Mesenchymal stem cell (in vitro differentiated cells and primary cell): ENCODE measurements around the gene COBL.

Experiments
- DNase-seq: peaks from one replicate; pipeline ENCODE4 v3.0.0-alpha.2; 2013
- H2AFZ ChIP-seq: one replicate; pipeline ENCODE4 v1.6.1; 2013; ENCODE audit warnings: low read depth, mild to moderate bottlenecking, control low read depth, inconsistent platforms, low read length, moderate library complexity
- H2AK5ac ChIP-seq: 2 replicates; pipeline ENCODE4 v1.6.1; 2013; ENCODE audit warnings: low read length, moderate library complexity, mild to moderate bottlenecking, inconsistent platforms; ENCODE audit not compliant: severe bottlenecking
- H2BK120ac ChIP-seq: one replicate; pipeline ENCODE4 v1.6.1; 2013; ENCODE audit warnings: low read depth, mild to moderate bottlenecking, inconsistent platforms, low read length, moderate library complexity
- H2BK12ac ChIP-seq, 2 experiments: one replicate each; pipeline ENCODE4 v1.6.1; 2013; ENCODE audit warnings: inconsistent platforms in 2 of 2, low read length in 2 of 2, mild to moderate bottlenecking in 2 of 2, moderate library complexity in 2 of 2, control low read depth in 1 of 2
- H2BK15ac ChIP-seq: one replicate; pipeline ENCODE4 v1.6.1; 2013; ENCODE audit warnings: mild to moderate bottlenecking, low read depth, inconsistent platforms; ENCODE audit not compliant: poor library complexity, severe bottlenecking
- H2BK5ac ChIP-seq: 2 replicates; pipeline ENCODE4 v1.6.1; 2013; ENCODE audit warnings: low read depth, mild to moderate bottlenecking, low read length, control low read depth, inconsistent platforms; ENCODE audit not compliant: poor library complexity, severe bottlenecking
- H3K14ac ChIP-seq, 2 experiments: one replicate each; pipeline ENCODE4 v1.6.1; 2013; ENCODE audit warnings: inconsistent platforms in 2 of 2, low read length in 2 of 2, control low read depth in 1 of 2, mild to moderate bottlenecking in 1 of 2, moderate library complexity in 1 of 2
- H3K18ac ChIP-seq, 2 experiments: one replicate each; pipeline ENCODE4 v1.6.1; 2013; ENCODE audit warnings: inconsistent platforms in 2 of 2, low read length in 2 of 2, control low read depth in 1 of 2, low read depth in 1 of 2, mild to moderate bottlenecking in 1 of 2
- H3K23ac ChIP-seq, 2 experiments: one replicate each; pipeline ENCODE4 v1.6.1; 2013; ENCODE audit warnings: inconsistent platforms in 2 of 2, low read length in 2 of 2, mild to moderate bottlenecking in 2 of 2, moderate library complexity in 2 of 2, control low read depth in 1 of 2
- H3K27ac ChIP-seq: 2 replicates; pipeline ENCODE4 v1.5.1; 2013; ENCODE audit warnings: mild to moderate bottlenecking, moderate library complexity, low read length, control low read depth, inconsistent platforms; ENCODE audit not compliant: poor library complexity, severe bottlenecking
- H3K27me3 ChIP-seq, 2 experiments: 2 replicates each; pipeline versions ENCODE4 v1.6.1 to v1.7.0; 2013; ENCODE audit warnings: low read length in 2 of 2, mild to moderate bottlenecking in 2 of 2, moderate library complexity in 2 of 2, control low read depth in 1 of 2, inconsistent platforms in 1 of 2; ENCODE audit not compliant: control insufficient read depth in 1 of 2, insufficient read depth in 1 of 2
- H3K36me3 ChIP-seq, 2 experiments: 2 replicates each; pipeline versions ENCODE4 v1.6.1 to v1.7.0; 2013; ENCODE audit warnings: low read length in 2 of 2, control low read depth in 1 of 2, inconsistent platforms in 1 of 2, low read depth in 1 of 2, mild to moderate bottlenecking in 1 of 2; ENCODE audit not compliant: insufficient read depth in 2 of 2, control insufficient read depth in 1 of 2
- H3K4ac ChIP-seq, 2 experiments: one replicate each; pipeline ENCODE4 v1.6.1; 2013; ENCODE audit warnings: inconsistent platforms in 2 of 2, low read length in 2 of 2, mild to moderate bottlenecking in 2 of 2, moderate library complexity in 2 of 2, control low read depth in 1 of 2, low read depth in 1 of 2
- H3K4me1 ChIP-seq: 2 replicates; pipeline ENCODE4 v1.6.1; 2013; ENCODE audit warnings: low read depth, low read length, control low read depth; ENCODE audit not compliant: control insufficient read depth, insufficient read depth
- H3K4me2 ChIP-seq: 2 replicates; pipeline ENCODE4 v1.6.1; 2013; ENCODE audit warnings: low read length, mild to moderate bottlenecking, inconsistent platforms; ENCODE audit not compliant: poor library complexity, severe bottlenecking
- H3K4me3 ChIP-seq, 2 experiments: 2 replicates each; pipeline versions ENCODE4 v1.5.1 to v1.7.0; 2013; ENCODE audit warnings: low read length in 2 of 2, mild to moderate bottlenecking in 2 of 2, control low read depth in 1 of 2, low read depth in 1 of 2; ENCODE audit not compliant: insufficient read depth in 1 of 2
- H3K79me1 ChIP-seq: replicated peaks from 2 replicates; pipeline ENCODE4 v1.6.1; 2013; ENCODE audit warnings: mild to moderate bottlenecking, control low read depth, low read length, inconsistent platforms; ENCODE audit not compliant: poor library complexity, severe bottlenecking
- H3K9ac ChIP-seq: 2 replicates; pipeline ENCODE4 v1.7.0; 2013; ENCODE audit warnings: mild to moderate bottlenecking, low read length, moderate library complexity
- H3K9me3 ChIP-seq: 2 replicates; pipeline ENCODE4 v1.7.0; 2013; ENCODE audit warnings: mild to moderate bottlenecking, low read length; ENCODE audit not compliant: control insufficient read depth
- H4K8ac ChIP-seq: one replicate; pipeline ENCODE4 v1.6.1; 2013; ENCODE audit warnings: inconsistent platforms, mild to moderate bottlenecking, low read length, moderate library complexity
- H4K91ac ChIP-seq: one replicate; pipeline ENCODE4 v1.6.1; 2013; ENCODE audit warnings: mild to moderate bottlenecking, low read length, inconsistent platforms
- WGBS: methylation state at CpG from one replicate; pipeline ENCODE4 v1.1.7; 2013; ENCODE audit warnings: mixed read lengths; 5-methylcytosine and 5-hydroxymethylcytosine counted together

Gene COBL

DNA sequence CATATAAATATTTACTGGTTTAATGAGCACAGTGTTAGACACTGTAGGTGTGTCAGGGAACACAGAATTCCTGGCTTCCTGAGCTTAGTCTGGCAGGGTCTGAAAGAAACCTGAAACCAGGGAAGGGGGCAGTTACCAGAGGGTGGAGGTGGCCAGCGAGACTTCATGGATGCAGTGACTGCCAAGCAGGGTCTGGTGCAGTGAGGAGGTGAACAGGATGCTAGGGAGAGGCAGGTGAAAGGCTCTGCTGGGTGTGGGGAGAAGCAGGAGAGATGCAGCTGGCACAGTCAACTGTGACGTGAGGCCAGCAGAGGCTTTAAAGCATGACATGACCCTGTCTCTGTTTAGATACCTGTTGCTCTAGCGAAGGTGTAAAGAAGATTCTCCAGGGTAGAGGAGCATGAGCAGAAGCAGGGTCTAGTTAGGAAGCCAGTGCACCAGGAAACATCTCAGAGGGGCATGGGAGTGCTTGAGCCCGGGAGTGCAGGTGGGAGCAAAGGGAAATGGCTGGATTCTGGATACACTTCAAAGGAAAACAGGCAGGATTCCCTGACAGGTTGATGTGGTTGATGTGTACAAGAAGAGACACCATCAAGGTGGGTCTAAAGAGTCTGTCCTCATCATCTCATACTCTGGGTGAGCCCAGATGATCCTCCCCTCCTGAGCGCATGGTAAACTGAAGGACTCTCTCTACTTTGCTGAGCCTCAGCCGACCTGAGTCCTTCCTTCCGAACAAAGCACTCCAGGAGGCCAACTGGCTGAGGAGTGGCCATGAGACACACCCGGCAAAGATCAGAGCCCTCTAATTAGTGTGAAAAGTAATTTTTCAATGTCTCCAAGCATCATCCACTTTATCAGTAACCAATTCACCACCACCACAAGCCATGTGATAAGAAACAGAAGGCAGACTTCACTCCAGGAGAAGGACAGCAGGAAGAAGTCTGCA, 186.8 kb downstream of the COBL start:
- no peaks in the 10 kb centered on the region for H3K36me3 ChIP-seq
- no peak overlapping the region for H3K4me2 ChIP-seq
- no peak for DNase-seq
- no peaks in the 10 kb centered on the region for H3K79me1 ChIP-seq
- H3K18ac ChIP-seq, result no peak overlapping the region
- no peak overlapping the region for H3K9ac ChIP-seq
- H3K27me3 ChIP-seq, result no peaks in the 10 kb centered on the region
- H2BK15ac ChIP-seq, result no peak overlapping the region
- no peaks in the 10 kb centered on the region for H3K4me1 ChIP-seq
- no peaks in the 10 kb centered on the region for H3K9me3 ChIP-seq
- H2BK12ac ChIP-seq, result no peak overlapping the region
- H3K27ac ChIP-seq, result no peak overlapping the region
- H4K8ac ChIP-seq, result no peak overlapping the region
- H2AK5ac ChIP-seq, result no peak overlapping the region
- H2BK5ac ChIP-seq, result no peak overlapping the region
- H3K14ac ChIP-seq, result no peak overlapping the region
- no peak overlapping the region for H3K23ac ChIP-seq
- no peak overlapping the region for H3K4me3 ChIP-seq
- H4K91ac ChIP-seq, result no peak overlapping the region
- H2AFZ ChIP-seq, result no peak overlapping the region
- no peak overlapping the region for H3K4ac ChIP-seq
- WGBS, result 69% methylated on average over 8 of the region's 8 CpGs
- no peak overlapping the region for H2BK120ac ChIP-seq

DNA sequence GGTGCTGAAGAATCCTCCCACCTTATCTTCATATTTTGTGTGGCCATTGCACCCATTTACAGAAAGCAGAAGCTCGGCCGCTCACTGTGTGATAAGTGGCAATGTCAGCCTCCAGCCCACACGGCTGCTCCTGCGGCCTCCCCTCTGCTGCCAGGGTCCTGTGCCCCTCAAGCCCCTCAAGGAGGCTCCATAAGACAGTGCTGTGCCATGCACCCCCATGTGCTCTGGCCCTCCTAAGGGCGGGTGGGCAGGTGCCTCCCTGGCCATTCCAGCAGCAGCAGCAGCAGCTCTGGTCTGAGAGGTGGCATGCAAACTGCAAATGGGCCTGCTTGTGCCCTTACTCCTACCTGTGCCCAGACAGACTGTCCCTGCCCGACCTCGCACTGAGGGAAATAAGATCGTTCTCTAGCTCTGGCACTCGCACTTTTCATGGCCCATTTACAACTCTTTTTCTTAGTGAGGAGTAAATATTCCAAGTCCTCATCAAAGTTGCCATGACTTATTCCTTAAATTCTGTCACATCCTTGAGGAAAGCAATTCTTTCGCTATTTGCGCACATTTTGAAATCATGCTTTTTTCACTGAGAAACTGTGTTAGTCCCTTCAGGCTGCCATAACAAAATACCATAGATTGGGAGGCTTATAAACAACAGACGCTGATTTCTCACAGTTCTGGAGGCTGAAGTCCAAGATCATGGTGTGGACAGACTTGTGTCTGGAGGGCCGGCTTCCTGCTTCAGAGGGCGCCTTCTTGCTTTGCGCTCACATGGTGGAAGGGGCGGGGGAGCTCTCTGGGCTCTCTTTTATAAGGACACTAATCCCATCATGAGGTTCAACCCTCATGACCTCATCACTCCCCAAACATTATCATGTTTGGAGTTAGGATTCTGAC, 187.8 kb downstream of the COBL start:
- Histone ChIP-seq H3K79me1 (no peaks in the 10 kb centered on the region), H4K91ac (no peak overlapping the region), H2AK5ac (no peak overlapping the region), H3K18ac (no peak overlapping the region), H2BK5ac (no peak overlapping the region), H2AFZ (no peak overlapping the region), H2BK120ac (no peak overlapping the region), H3K36me3 (no peaks in the 10 kb centered on the region), H3K4me1 (peaks cover under 1% of the 10 kb centered on the region), H2BK15ac (no peak overlapping the region), H3K4ac (no peak overlapping the region), H4K8ac (no peak overlapping the region), H3K4me3 (no peak overlapping the region), H3K9ac (no peak overlapping the region), H3K9me3 (no peaks in the 10 kb centered on the region), H3K4me2 (no peak overlapping the region), H3K14ac (no peak overlapping the region), H3K27me3 (no peaks in the 10 kb centered on the region), H3K27ac (no peak overlapping the region), H3K23ac (no peak overlapping the region), H2BK12ac (no peak overlapping the region)
- no peak for DNase-seq
- WGBS, result 90% methylated on average over 14 of the region's 16 CpGs

DNA sequence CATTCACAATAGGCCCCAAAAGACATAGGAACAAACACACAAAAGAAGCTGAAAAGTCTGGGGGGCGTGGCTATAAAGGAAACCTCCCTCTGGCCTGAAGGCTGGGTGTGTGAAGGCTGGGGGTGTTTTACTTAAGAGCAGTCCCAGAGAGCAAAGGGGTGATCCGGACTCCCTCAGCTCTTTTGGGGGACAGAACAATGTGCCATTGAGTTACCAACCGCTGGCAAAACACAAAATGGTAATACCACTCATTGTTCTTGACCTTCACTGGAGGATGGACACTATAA, 189.0 kb downstream of the COBL start:
- 32% methylated on average over 2 of the region's 3 CpGs for WGBS
- H4K8ac ChIP-seq, result no peak overlapping the region
- H3K18ac ChIP-seq, result no peak overlapping the region
- H2BK120ac ChIP-seq, result no peak overlapping the region
- H2AFZ ChIP-seq, result no peak overlapping the region
- H3K14ac ChIP-seq, result no peak overlapping the region
- no peak for DNase-seq
- no peak overlapping the region for H3K23ac ChIP-seq
- H3K27ac ChIP-seq, result no peak overlapping the region
- H2BK5ac ChIP-seq, result no peak overlapping the region
- H3K36me3 ChIP-seq, result no peaks in the 10 kb centered on the region
- H2BK12ac ChIP-seq, result no peak overlapping the region
- H3K9me3 ChIP-seq, result no peaks in the 10 kb centered on the region
- H3K4ac ChIP-seq, result no peak overlapping the region
- no peak overlapping the region for H3K4me2 ChIP-seq
- H3K4me1 ChIP-seq, result peaks cover 3% of the 10 kb centered on the region
- H3K4me3 ChIP-seq, result no peak overlapping the region
- H2BK15ac ChIP-seq, result no peak overlapping the region
- H4K91ac ChIP-seq, result no peak overlapping the region
- no peaks in the 10 kb centered on the region for H3K79me1 ChIP-seq
- H3K27me3 ChIP-seq, result no peaks in the 10 kb centered on the region
- no peak overlapping the region for H3K9ac ChIP-seq
- H2AK5ac ChIP-seq, result no peak overlapping the region
